ENCODE measurements around the gene CCNY. TPM values are rescaled to one million over a fixed set of nuclear protein-coding genes. Genes with fewer than 3 reads are reported as not detected.

CCNY gene
- total RNA-seq, 1 experiment from 2014 or later = 41.1 TPM

GRCh38 chr10:35559416-35559815 lies 223.1 kb downstream of the CCNY start:
- no peak overlapping the region for H3K27ac ChIP-seq
- peaks cover 17% of the 10 kb centered on the region; the same call in 1 of the 2 replicates for H3K36me3 ChIP-seq
- peaks cover 6% of the 10 kb centered on the region for H3K4me1 ChIP-seq (replicated peaks)
- DNase-seq (ENCODE audit: low read depth in 1 of 2, low spot score in 2 of 2) = no peak
- H3K27me3 ChIP-seq (replicated peaks) = no peaks in the 10 kb centered on the region
- no peak overlapping the region for H3K4me3 ChIP-seq
- H3K9me3 ChIP-seq (replicated peaks) = no peaks in the 10 kb centered on the region

- no peak overlapping the region for H3K4me3 ChIP-seq
- no peaks in the 10 kb centered on the region for H3K27me3 ChIP-seq (replicated peaks)
- no peak for DNase-seq (ENCODE audit: low read depth in 1 of 2, low spot score in 2 of 2)
- H3K4me1 ChIP-seq (replicated peaks) = peaks cover 9% of the 10 kb centered on the region
- H3K36me3 ChIP-seq = peaks cover 24% of the 10 kb centered on the region
- no peaks in the 10 kb centered on the region for H3K9me3 ChIP-seq (replicated peaks)
- no peak overlapping the region for H3K27ac ChIP-seq
Measured at GRCh38 chr10:35561715-35562114, 225.4 kb downstream of the CCNY start.

- Histone ChIP-seq H3K9me3 (replicated peaks) (no peaks in the 10 kb centered on the region), H3K27me3 (replicated peaks) (no peaks in the 10 kb centered on the region), H3K4me1 (replicated peaks) (peaks cover 9% of the 10 kb centered on the region), H3K4me3 (no peak overlapping the region), H3K27ac (no peak overlapping the region), H3K36me3 (peaks cover 26% of the 10 kb centered on the region)
- no peak for DNase-seq (ENCODE audit: low read depth in 1 of 2, low spot score in 2 of 2)
Measured at GRCh38 chr10:35562427-35562826, 226.1 kb downstream of the CCNY start.

GRCh38 chr10:35563261-35563891 lies 227.1 kb downstream of the CCNY start:
- Histone ChIP-seq H3K4me3 (no peak overlapping the region), H3K9me3 (replicated peaks) (no peaks in the 10 kb centered on the region), H3K36me3 (peaks cover 24% of the 10 kb centered on the region), H3K27me3 (replicated peaks) (no peaks in the 10 kb centered on the region), H3K27ac (no peak overlapping the region), H3K4me1 (replicated peaks) (peaks cover 9% of the 10 kb centered on the region)
- peak in 1 of 2 experiments; percentile 57 for DNase-seq (ENCODE audit: low read depth in 1 of 2, low spot score in 2 of 2)

- Histone ChIP-seq H3K9me3 (replicated peaks) (no peaks in the 10 kb centered on the region), H3K36me3 (peaks cover 18% of the 10 kb centered on the region), H3K4me1 (replicated peaks) (peaks cover 9% of the 10 kb centered on the region), H3K4me3 (no peak overlapping the region), H3K27ac (no peak overlapping the region), H3K27me3 (replicated peaks) (no peaks in the 10 kb centered on the region)
- DNase-seq (ENCODE audit: low read depth in 1 of 2, low spot score in 2 of 2) = no peak
Measured at GRCh38 chr10:35564341-35564968, 228.1 kb downstream of the CCNY start.

GRCh38 chr10:35565602-35566081 lies 229.3 kb downstream of the CCNY start:
- H3K4me3 ChIP-seq = no peak overlapping the region
- H3K36me3 ChIP-seq = peaks cover 21% of the 10 kb centered on the region
- H3K27me3 ChIP-seq (replicated peaks) = no peaks in the 10 kb centered on the region
- H3K9me3 ChIP-seq (replicated peaks) = no peaks in the 10 kb centered on the region
- peaks cover 9% of the 10 kb centered on the region for H3K4me1 ChIP-seq (replicated peaks)
- DNase-seq (ENCODE audit: low read depth in 1 of 2, low spot score in 2 of 2) = no peak
- H3K27ac ChIP-seq = no peak overlapping the region

- Histone ChIP-seq H3K9me3 (replicated peaks) (no peaks in the 10 kb centered on the region), H3K27me3 (replicated peaks) (no peaks in the 10 kb centered on the region), H3K4me1 (replicated peaks) (peaks cover 9% of the 10 kb centered on the region), H3K36me3 (peaks cover 25% of the 10 kb centered on the region), H3K4me3 (no peak overlapping the region), H3K27ac (no peak overlapping the region)
- DNase-seq (ENCODE audit: low read depth in 1 of 2, low spot score in 2 of 2) = no peak
Measured at GRCh38 chr10:35567951-35568350, 231.6 kb downstream of the CCNY start.

- H3K27me3 ChIP-seq (replicated peaks) = no peaks in the 10 kb centered on the region
Measured at GRCh38 chr10:35568483-35569015, 232.2 kb downstream of the CCNY start.

GRCh38 chr10:35569111-35569707 lies 232.9 kb downstream of the CCNY start:
- Histone ChIP-seq H3K36me3 (peaks cover 25% of the 10 kb centered on the region), H3K27ac (no peak overlapping the region), H3K9me3 (replicated peaks) (no peaks in the 10 kb centered on the region), H3K27me3 (replicated peaks) (no peaks in the 10 kb centered on the region), H3K4me3 (no peak overlapping the region), H3K4me1 (replicated peaks) (peaks cover 8% of the 10 kb centered on the region)
- no peak for DNase-seq (ENCODE audit: low read depth in 1 of 2, low spot score in 2 of 2)

More at GRCh38 chr10:35568483-35569015, 232.2 kb downstream of the CCNY start:
- peaks cover 25% of the 10 kb centered on the region for H3K36me3 ChIP-seq
- no peak overlapping the region for H3K27ac ChIP-seq
- DNase-seq (ENCODE audit: low read depth in 1 of 2, low spot score in 2 of 2) = no peak
- peaks cover 9% of the 10 kb centered on the region for H3K4me1 ChIP-seq (replicated peaks)
- H3K9me3 ChIP-seq (replicated peaks) = no peaks in the 10 kb centered on the region
- no peak overlapping the region for H3K4me3 ChIP-seq

GRCh38 chr10:35569836-35570235 lies 233.5 kb downstream of the CCNY start:
- no peaks in the 10 kb centered on the region for H3K9me3 ChIP-seq (replicated peaks)
- H3K27ac ChIP-seq = no peak overlapping the region
- peaks cover 8% of the 10 kb centered on the region for H3K4me1 ChIP-seq (replicated peaks)
- no peak overlapping the region for H3K4me3 ChIP-seq
- DNase-seq (ENCODE audit: low read depth in 1 of 2, low spot score in 2 of 2) = no peak
- H3K27me3 ChIP-seq (replicated peaks) = no peaks in the 10 kb centered on the region
- H3K36me3 ChIP-seq = peaks cover 25% of the 10 kb centered on the region

- no peak overlapping the region for H3K4me3 ChIP-seq
- H3K9me3 ChIP-seq (replicated peaks) = no peaks in the 10 kb centered on the region
- peaks cover 25% of the 10 kb centered on the region for H3K36me3 ChIP-seq
- H3K4me1 ChIP-seq (replicated peaks) = peaks cover 14% of the 10 kb centered on the region
- DNase-seq (ENCODE audit: low read depth in 1 of 2, low spot score in 2 of 2) = no peak
- H3K27me3 ChIP-seq (replicated peaks) = no peaks in the 10 kb centered on the region
- no peak overlapping the region for H3K27ac ChIP-seq
Measured at GRCh38 chr10:35570397-35570796, 234.1 kb downstream of the CCNY start.

- Histone ChIP-seq H3K27ac (no peak overlapping the region), H3K9me3 (replicated peaks) (no peaks in the 10 kb centered on the region), H3K4me3 (no peak overlapping the region), H3K27me3 (replicated peaks) (no peaks in the 10 kb centered on the region), H3K4me1 (replicated peaks) (peaks cover 22% of the 10 kb centered on the region), H3K36me3 (peaks cover 11% of the 10 kb centered on the region)
- DNase-seq (ENCODE audit: low read depth in 1 of 2, low spot score in 2 of 2) = no peak
Measured at GRCh38 chr10:35572583-35572982, 236.3 kb downstream of the CCNY start.

GRCh38 chr10:35573796-35574195 lies 237.5 kb downstream of the CCNY start:
- Histone ChIP-seq H3K36me3 (peaks cover 11% of the 10 kb centered on the region), H3K4me1 (replicated peaks) (peaks cover 28% of the 10 kb centered on the region), H3K27ac (no peak overlapping the region), H3K4me3 (no peak overlapping the region), H3K27me3 (replicated peaks) (no peaks in the 10 kb centered on the region), H3K9me3 (replicated peaks) (no peaks in the 10 kb centered on the region)
- DNase-seq (ENCODE audit: low read depth in 1 of 2, low spot score in 2 of 2) = no peak

GRCh38 chr10:35574924-35575352 lies 238.6 kb downstream of the CCNY start:
- Histone ChIP-seq H3K36me3 (peaks cover 4% of the 10 kb centered on the region), H3K4me3 (no peak overlapping the region), H3K4me1 (replicated peaks) (peaks cover 28% of the 10 kb centered on the region), H3K9me3 (replicated peaks) (no peaks in the 10 kb centered on the region), H3K27ac (peak overlapping the region; percentile 59), H3K27me3 (replicated peaks) (no peaks in the 10 kb centered on the region)
- peak; percentile 82 to 90 for DNase-seq (ENCODE audit: low read depth in 1 of 2, low spot score in 2 of 2)

Data from SJSA1 (cell line).